Fibroblast of the aortic adventitia (primary cell): Measurements from ENCODE around the gene VRTN. TPM values are rescaled to one million over a fixed set of nuclear protein-coding genes. Genes with fewer than 3 reads are reported as not detected.

Experiments used
- DNase-seq: peaks from one replicate; pipeline ENCODE4 v3.0.0-alpha.2; 2010; ENCODE audit warnings: low read depth
- H3K4me3 ChIP-seq: 2 replicates; pipeline ENCODE4 v1.5.1; 2011; ENCODE audit warnings: low read depth, mild to moderate bottlenecking, control low read depth, low read length, moderate library complexity
- total RNA-seq: library from RNA; depleted of rRNA; stranded (reverse); fragments of >200 nt; gene quantifications from 2 replicates; pipeline ENCODE4 v1.2.3, GENCODE V29; 2012; ENCODE audit warnings: low replicate concordance
- TF ChIP-seq, protein P1 (sequence below): IDR thresholded peaks from 2 replicates; pipeline ENCODE4 v1.5.1; 2011; ENCODE audit warnings: mild to moderate bottlenecking, low read length, control low read depth, inconsistent platforms; ENCODE audit not compliant: insufficient read depth

Gene VRTN
- total RNA-seq, 1 donor, result not detected

DNA sequence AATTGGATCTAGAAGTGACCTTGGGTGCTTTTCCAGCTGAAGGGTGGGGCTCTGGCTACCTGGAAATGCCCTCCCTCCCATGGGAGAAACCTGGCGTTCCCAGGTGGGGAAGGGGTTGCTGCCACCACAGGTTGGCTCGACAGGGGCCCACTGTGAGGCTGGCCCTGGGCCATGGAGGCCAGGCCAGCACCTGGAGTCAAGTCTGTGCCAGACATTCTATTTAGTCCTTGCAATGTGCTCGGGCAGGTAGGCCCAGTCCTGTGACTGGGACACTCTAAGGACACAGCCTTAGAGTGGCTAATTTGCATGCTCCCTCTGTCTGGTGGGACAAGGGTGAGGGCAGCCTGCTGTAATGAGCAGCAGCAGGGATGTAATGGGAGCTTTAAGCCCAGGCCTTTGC lies 11.9 kb downstream of the VRTN start:
- DNase-seq, result no peak
- TF ChIP-seq, protein P1, sequence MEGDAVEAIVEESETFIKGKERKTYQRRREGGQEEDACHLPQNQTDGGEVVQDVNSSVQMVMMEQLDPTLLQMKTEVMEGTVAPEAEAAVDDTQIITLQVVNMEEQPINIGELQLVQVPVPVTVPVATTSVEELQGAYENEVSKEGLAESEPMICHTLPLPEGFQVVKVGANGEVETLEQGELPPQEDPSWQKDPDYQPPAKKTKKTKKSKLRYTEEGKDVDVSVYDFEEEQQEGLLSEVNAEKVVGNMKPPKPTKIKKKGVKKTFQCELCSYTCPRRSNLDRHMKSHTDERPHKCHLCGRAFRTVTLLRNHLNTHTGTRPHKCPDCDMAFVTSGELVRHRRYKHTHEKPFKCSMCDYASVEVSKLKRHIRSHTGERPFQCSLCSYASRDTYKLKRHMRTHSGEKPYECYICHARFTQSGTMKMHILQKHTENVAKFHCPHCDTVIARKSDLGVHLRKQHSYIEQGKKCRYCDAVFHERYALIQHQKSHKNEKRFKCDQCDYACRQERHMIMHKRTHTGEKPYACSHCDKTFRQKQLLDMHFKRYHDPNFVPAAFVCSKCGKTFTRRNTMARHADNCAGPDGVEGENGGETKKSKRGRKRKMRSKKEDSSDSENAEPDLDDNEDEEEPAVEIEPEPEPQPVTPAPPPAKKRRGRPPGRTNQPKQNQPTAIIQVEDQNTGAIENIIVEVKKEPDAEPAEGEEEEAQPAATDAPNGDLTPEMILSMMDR, result no peak
- H3K4me3 ChIP-seq, result no peak overlapping the region

DNA sequence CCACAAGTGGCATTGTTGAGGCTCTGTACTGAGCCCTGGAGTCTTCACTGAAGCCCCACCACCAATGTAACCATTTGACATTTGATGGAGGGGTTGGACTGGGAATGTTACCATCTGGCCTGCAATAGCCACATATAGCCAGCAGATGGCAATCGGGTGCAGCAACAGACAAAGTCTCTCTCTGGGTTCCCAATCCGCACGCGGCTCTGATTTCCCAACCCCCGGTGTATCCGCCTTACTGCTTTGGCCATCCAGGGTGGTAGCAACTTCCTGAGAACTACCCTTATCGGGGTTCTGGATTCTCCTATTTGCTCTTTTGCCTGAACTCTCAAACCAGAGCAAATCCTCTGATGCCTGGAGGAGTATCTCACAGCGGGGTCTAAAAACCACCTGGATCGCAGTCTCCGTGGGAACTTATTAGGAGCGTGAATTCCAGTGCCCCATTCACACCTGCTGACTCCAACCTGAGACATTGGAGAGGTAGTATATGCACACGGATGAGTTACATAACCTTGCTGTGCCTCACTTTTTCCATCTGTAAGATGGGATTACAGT lies 14.2 kb downstream of the VRTN start:
- no peak overlapping the region for H3K4me3 ChIP-seq
- peak; percentile 81 for DNase-seq
- TF ChIP-seq, protein P1, result peak; percentile 99

DNA sequence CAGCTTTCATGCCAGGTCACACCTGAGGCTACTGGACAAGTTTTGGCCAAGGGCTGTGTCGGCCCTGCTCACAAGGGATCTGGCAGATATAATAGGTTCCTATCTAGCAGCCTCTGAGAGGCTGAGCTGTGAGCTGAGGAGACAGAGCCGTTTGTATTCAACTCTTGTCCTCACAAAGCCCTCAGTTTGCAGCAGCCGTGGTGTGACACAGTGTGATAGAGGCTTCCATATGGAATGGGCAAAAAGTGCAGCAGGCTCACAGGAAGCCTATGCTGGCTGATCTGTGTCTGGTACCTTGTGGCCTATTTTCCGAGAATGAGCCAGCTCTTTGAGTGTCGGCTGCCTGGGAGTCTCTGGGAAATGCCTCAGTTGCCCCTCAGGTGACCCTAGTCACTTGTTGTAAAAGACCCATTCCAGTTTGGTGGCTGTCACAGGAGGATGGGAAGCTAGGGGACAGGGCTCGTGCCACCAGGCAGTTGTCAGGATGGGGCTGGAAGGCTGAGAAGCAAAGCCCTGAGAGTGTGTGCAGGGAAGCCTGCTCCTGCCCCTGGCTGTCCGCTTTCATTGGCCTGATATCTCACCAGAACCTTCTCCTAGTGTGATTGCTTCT lies 16.1 kb downstream of the VRTN start:
- no peak for DNase-seq
- TF ChIP-seq, protein P1, result no peak
- no peak overlapping the region for H3K4me3 ChIP-seq

DNA sequence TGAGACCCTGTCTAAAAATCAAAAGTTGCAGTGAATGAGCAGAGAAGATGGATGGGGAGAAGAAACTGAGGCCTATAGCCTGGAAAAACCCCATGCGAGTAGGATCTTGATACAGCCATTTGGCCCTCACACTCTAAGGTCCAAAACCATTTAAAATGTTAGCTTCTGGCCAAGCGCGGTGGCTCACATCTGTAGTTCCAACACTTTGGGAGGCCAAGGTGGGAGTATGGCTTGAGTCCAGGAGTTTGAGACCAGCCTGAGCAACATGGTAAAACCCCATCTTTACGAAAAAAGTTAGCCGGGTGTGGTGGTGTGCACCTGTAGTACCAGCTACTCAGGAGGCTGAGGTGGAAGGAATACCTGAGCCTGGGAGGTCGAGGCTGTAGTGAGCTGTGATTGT lies 19.8 kb downstream of the VRTN start:
- no peak for DNase-seq
- TF ChIP-seq, protein P1, result no peak

DNA sequence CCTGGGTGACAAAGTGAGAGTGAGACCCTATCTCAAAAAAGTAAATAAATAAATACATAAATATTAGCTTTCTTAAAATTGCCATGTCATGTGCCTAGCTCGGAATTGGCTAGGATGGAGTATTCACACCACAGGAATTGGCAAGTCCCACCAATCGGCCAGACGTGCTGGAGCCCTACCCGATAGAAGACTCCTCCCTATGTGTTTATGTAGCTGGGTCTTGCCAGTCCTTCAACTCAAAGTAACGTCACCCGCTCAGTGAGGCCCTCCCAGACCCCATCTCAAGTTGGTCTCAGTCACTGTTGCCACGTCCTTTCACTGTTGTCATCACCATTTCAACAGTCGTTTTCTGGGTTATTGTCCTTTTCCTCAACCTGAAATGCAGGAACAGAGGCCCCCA lies 20.2 kb downstream of the VRTN start:
- no peak overlapping the region for H3K4me3 ChIP-seq
- no peak for DNase-seq
- TF ChIP-seq, protein P1, result no peak

More for the DNA sequence above, 19.8 kb downstream of the VRTN start:
- H3K4me3 ChIP-seq, result no peak overlapping the region

DNA sequence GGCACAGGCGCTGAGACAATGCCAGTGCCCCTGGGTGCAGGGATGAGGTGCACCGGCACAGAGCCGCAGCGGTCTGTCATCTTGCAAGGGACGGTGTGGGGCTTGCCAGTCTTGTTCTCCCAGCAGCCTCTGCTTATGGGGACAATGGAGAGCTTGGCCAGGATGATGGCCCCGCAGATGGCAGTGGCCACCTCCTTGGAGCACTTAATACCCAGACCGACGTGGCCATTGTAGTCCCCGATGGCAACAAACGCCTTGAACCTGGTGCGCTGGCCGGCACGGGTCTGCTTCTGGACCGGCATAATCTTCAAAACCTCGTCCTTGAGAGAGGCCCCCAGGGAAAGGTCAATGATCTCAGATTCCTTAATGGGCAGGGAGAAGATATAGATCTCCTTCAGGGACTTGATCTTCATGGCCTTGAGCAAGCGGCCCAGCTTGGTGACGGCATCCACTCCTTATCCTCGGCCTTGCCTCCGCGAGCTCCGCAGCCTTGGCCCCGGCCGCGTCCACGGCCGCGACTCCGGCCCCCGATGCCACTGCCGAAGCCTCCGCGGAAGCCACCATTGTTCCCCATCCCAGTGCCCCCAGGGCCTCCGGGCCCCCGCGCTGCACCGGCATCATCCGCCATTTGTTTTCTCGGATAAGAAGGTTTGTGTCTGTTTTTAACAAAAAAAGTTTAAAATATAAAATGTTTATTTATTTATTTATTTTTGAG lies 29.9 kb downstream of the VRTN start:
- TF ChIP-seq, protein P1, result no peak
- no peak overlapping the region for H3K4me3 ChIP-seq
- DNase-seq, result no peak
